Measurements from ENCODE around the gene UGT2A3.
A peak's percentile ranks its signal among the peaks of the same experiment; 100 is the strongest.
"Not testable (repeated sequence)": the region's sequence is repeated elsewhere in the genome, so short reads cannot be mapped to it uniquely, and the experiment has no call there.

The UGT2A3 gene

DNA sequence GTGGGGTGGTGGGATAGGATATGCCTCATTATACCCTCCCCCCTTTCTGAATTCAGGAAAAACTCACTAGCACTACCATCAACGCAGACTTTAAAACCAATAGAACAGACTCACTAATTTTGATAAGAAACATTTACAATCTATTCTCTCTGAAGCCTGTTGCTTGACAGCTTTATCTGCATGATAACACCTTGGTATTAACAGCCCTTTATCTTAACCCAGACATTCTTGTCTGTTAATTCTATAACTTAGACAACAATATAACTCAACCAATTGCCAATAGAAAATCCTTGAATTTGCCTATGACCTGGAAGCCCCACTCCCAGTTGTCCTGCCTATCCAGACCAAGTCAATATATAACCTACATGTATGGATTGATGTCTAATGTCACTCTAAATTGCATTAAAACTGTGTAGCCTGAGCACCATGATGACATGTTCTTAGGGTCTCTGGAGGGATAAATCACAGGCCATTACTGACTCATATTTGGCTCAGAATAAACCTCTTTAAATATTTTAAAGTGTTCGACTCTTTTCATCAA lies 1.5 kb upstream of the UGT2A3 start:
- Histone ChIP-seq H3K9ac (ENCODE audit: low read length) (no peak overlapping the region), H3K4me3 (ENCODE audit: low read length) (no peak overlapping the region), H3K9me3 (ENCODE audit: control insufficient read depth, low read length) (no peaks in the 10 kb centered on the region), H3K36me3 (ENCODE audit: control insufficient read depth, insufficient read depth, low read length, severe bottlenecking) (no peaks in the 10 kb centered on the region), H3K27me3 (replicated peaks; ENCODE audit: control insufficient read depth, insufficient read depth, low read length) (no peaks in the 10 kb centered on the region), H3K4me1 (ENCODE audit: control insufficient read depth, insufficient read depth, low read length) (no peaks in the 10 kb centered on the region)
- DNase-seq (ENCODE audit: low read depth) = no peak

GRCh38 chr4:68951806-68952585 lies 392 bp upstream of the UGT2A3 start:
- Histone ChIP-seq H3K4me1 (ENCODE audit: control insufficient read depth, insufficient read depth, low read length) (no peaks in the 10 kb centered on the region), H3K9me3 (ENCODE audit: control insufficient read depth, low read length) (no peaks in the 10 kb centered on the region), H3K9ac (ENCODE audit: low read length) (no peak overlapping the region), H3K36me3 (ENCODE audit: control insufficient read depth, insufficient read depth, low read length, severe bottlenecking) (no peaks in the 10 kb centered on the region), H3K4me3 (ENCODE audit: low read length) (no peak overlapping the region), H3K27me3 (replicated peaks; ENCODE audit: control insufficient read depth, insufficient read depth, low read length) (no peaks in the 10 kb centered on the region)
- DNase-seq (ENCODE audit: low read depth) = no peak

GRCh38 chr4:68950033-68950432 lies 1.6 kb downstream of the UGT2A3 start:
- no peaks in the 10 kb centered on the region for H3K9me3 ChIP-seq (ENCODE audit: control insufficient read depth, low read length)
- no peak for DNase-seq (ENCODE audit: low read depth)
- H3K9ac ChIP-seq (ENCODE audit: low read length) = no peak overlapping the region
- H3K4me1 ChIP-seq (ENCODE audit: control insufficient read depth, insufficient read depth, low read length) = no peaks in the 10 kb centered on the region
- H3K4me3 ChIP-seq (ENCODE audit: low read length) = no peak overlapping the region
- H3K27me3 ChIP-seq (replicated peaks; ENCODE audit: control insufficient read depth, insufficient read depth, low read length) = no peaks in the 10 kb centered on the region
- no peaks in the 10 kb centered on the region for H3K36me3 ChIP-seq (ENCODE audit: control insufficient read depth, insufficient read depth, low read length, severe bottlenecking)

DNA sequence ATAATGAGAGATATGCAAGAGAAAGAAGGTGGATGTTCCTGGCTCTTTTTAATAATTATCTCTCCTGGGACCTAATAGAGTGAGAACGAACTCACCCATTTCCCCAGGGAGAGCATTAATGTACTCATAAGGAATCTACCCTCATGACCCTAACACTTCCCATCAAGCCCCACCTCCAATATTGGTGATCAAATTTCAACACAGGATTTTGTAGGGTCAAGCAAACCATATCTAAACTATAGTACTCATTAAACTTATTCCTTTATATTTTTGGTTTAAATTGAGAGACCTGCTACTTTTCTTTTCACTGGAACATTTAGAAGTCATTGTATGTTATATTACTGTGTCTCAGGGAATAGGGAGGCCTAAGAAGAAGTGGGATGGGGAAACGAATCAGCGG lies 2.6 kb downstream of the UGT2A3 start:
- H3K9me3 ChIP-seq (ENCODE audit: control insufficient read depth, low read length) = no peaks in the 10 kb centered on the region
- H3K9ac ChIP-seq (ENCODE audit: low read length) = no peak overlapping the region
- H3K4me3 ChIP-seq (ENCODE audit: low read length) = no peak overlapping the region
- DNase-seq (ENCODE audit: low read depth) = no peak
- H3K4me1 ChIP-seq (ENCODE audit: control insufficient read depth, insufficient read depth, low read length) = no peaks in the 10 kb centered on the region
- H3K36me3 ChIP-seq (ENCODE audit: control insufficient read depth, insufficient read depth, low read length, severe bottlenecking) = no peaks in the 10 kb centered on the region
- no peaks in the 10 kb centered on the region for H3K27me3 ChIP-seq (replicated peaks; ENCODE audit: control insufficient read depth, insufficient read depth, low read length)

- no peak overlapping the region for H3K9ac ChIP-seq (ENCODE audit: low read length)
Observed at GRCh38 chr4:68948044-68948743, 3.4 kb downstream of the UGT2A3 start.

DNA sequence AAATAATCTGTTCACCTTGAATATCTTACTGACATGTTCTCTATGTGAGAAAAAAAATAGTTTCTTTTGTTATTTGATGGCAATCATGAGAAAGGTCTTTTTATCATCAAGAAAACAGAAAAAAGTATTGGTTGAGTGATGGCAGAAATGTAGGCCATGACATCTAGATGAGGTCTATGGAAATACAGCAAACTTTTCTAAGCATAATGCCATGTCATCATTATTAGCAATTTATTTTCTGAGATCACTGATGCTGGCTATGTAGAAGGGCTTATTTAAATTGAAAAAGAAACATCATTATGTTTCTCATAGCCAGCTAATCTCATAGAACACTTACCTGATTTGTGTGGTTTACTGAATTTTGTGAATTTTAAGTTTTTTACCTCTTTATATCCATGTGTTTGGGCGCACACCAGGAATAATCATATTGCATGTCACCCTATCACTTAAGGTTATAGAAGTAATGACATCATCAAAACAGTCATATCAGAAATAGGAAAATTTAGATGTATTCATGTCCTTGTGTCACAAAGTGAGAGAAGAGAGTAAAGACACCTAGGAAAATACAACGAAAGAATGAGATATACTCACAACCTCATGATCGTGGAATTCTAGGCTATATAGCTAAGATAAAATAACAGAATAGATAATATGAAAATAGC lies 22.4 kb downstream of the UGT2A3 start:
- H3K4me3 ChIP-seq (ENCODE audit: low read length) = no peak overlapping the region
- no peaks in the 10 kb centered on the region for H3K27me3 ChIP-seq (replicated peaks; ENCODE audit: control insufficient read depth, insufficient read depth, low read length)
- no peak overlapping the region for H3K9ac ChIP-seq (ENCODE audit: low read length)
- no peaks in the 10 kb centered on the region for H3K36me3 ChIP-seq (ENCODE audit: control insufficient read depth, insufficient read depth, low read length, severe bottlenecking)
- DNase-seq (ENCODE audit: low read depth) = no peak
- no peaks in the 10 kb centered on the region for H3K9me3 ChIP-seq (ENCODE audit: control insufficient read depth, low read length)
- H3K4me1 ChIP-seq (ENCODE audit: control insufficient read depth, insufficient read depth, low read length) = no peaks in the 10 kb centered on the region

More at GRCh38 chr4:68948044-68948743, 3.4 kb downstream of the UGT2A3 start:
- no peaks in the 10 kb centered on the region for H3K36me3 ChIP-seq (ENCODE audit: control insufficient read depth, insufficient read depth, low read length, severe bottlenecking)
- no peaks in the 10 kb centered on the region for H3K4me1 ChIP-seq (ENCODE audit: control insufficient read depth, insufficient read depth, low read length)
- H3K27me3 ChIP-seq (replicated peaks; ENCODE audit: control insufficient read depth, insufficient read depth, low read length) = no peaks in the 10 kb centered on the region
- H3K4me3 ChIP-seq (ENCODE audit: low read length) = no peak overlapping the region
- DNase-seq (ENCODE audit: low read depth) = no peak
- no peaks in the 10 kb centered on the region for H3K9me3 ChIP-seq (ENCODE audit: control insufficient read depth, low read length)

DNA sequence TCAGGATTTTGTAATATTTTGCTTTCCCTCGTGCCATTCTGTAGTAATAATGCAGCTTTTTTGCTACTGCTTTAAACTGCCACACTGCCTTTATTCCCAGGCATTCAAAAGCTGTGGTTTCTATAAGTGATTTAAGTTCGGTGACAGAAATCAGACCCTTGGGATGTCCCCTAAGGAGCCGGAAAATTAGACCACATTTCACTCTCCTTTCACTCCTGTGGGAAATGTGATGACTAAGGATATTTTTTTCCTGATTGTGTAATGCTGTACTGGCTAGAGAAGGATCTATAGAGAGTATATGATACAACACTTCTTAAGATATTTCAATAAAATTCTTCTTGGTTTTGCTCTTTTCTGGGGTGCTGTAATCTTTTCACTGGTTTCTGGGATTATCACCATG lies 24.4 kb downstream of the UGT2A3 start:
- H3K27me3 ChIP-seq (replicated peaks; ENCODE audit: control insufficient read depth, insufficient read depth, low read length) = no peaks in the 10 kb centered on the region
- H3K9ac ChIP-seq (ENCODE audit: low read length) = no peak overlapping the region
- peaks cover 2% of the 10 kb centered on the region for H3K9me3 ChIP-seq (ENCODE audit: control insufficient read depth, low read length)
- DNase-seq (ENCODE audit: low read depth) = peak; percentile 3
- H3K4me1 ChIP-seq (ENCODE audit: control insufficient read depth, insufficient read depth, low read length) = no peaks in the 10 kb centered on the region
- no peak overlapping the region for H3K4me3 ChIP-seq (ENCODE audit: low read length)
- no peaks in the 10 kb centered on the region for H3K36me3 ChIP-seq (ENCODE audit: control insufficient read depth, insufficient read depth, low read length, severe bottlenecking)

DNA sequence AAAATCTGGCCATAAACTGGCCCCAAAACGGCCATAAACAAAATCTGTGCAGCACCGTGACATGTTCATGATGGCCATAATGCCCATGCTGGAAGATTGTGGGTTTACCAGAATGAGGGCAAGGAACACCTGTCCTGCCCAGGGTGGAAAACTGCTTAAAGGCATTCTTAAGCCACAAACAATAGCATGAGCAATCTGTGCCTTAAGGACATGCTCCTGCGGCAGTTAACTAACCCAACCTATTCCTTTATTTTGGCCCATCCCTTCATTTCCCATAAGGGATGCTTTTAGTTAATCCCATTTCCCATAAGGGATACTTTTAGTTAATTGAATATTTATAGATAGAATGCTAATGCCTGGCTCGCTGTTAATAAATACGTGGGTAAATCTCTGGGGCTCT lies 29.4 kb downstream of the UGT2A3 start:
- not testable (repeated sequence) for DNase-seq (ENCODE audit: low read depth); H3K4me1 ChIP-seq (ENCODE audit: control insufficient read depth, insufficient read depth, low read length); H3K9me3 ChIP-seq (ENCODE audit: control insufficient read depth, low read length); H3K4me3 ChIP-seq (ENCODE audit: low read length); H3K9ac ChIP-seq (ENCODE audit: low read length); H3K36me3 ChIP-seq (ENCODE audit: control insufficient read depth, insufficient read depth, low read length, severe bottlenecking); H3K27me3 ChIP-seq (replicated peaks; ENCODE audit: control insufficient read depth, insufficient read depth, low read length)

GRCh38 chr4:68921051-68921450 lies 30.6 kb downstream of the UGT2A3 start:
- no peaks in the 10 kb centered on the region for H3K36me3 ChIP-seq (ENCODE audit: control insufficient read depth, insufficient read depth, low read length, severe bottlenecking)
- H3K4me1 ChIP-seq (ENCODE audit: control insufficient read depth, insufficient read depth, low read length) = no peaks in the 10 kb centered on the region
- H3K4me3 ChIP-seq (ENCODE audit: low read length) = no peak overlapping the region
- H3K9ac ChIP-seq (ENCODE audit: low read length) = no peak overlapping the region
- no peak for DNase-seq (ENCODE audit: low read depth)
- H3K9me3 ChIP-seq (ENCODE audit: control insufficient read depth, low read length) = peaks cover 2% of the 10 kb centered on the region
- H3K27me3 ChIP-seq (replicated peaks; ENCODE audit: control insufficient read depth, insufficient read depth, low read length) = no peaks in the 10 kb centered on the region

- Histone ChIP-seq H3K9me3 (ENCODE audit: control insufficient read depth, low read length) (no peaks in the 10 kb centered on the region), H3K4me1 (ENCODE audit: control insufficient read depth, insufficient read depth, low read length) (no peaks in the 10 kb centered on the region), H3K4me3 (ENCODE audit: low read length) (no peak overlapping the region), H3K36me3 (ENCODE audit: control insufficient read depth, insufficient read depth, low read length, severe bottlenecking) (no peaks in the 10 kb centered on the region), H3K27me3 (replicated peaks; ENCODE audit: control insufficient read depth, insufficient read depth, low read length) (no peaks in the 10 kb centered on the region), H3K9ac (ENCODE audit: low read length) (no peak overlapping the region)
- DNase-seq (ENCODE audit: low read depth) = no peak
Observed at GRCh38 chr4:68917016-68917415, 34.6 kb downstream of the UGT2A3 start.

- Histone ChIP-seq H3K27me3 (replicated peaks; ENCODE audit: control insufficient read depth, insufficient read depth, low read length) (no peaks in the 10 kb centered on the region), H3K4me1 (ENCODE audit: control insufficient read depth, insufficient read depth, low read length) (no peaks in the 10 kb centered on the region), H3K36me3 (ENCODE audit: control insufficient read depth, insufficient read depth, low read length, severe bottlenecking) (no peaks in the 10 kb centered on the region), H3K9me3 (ENCODE audit: control insufficient read depth, low read length) (no peaks in the 10 kb centered on the region), H3K4me3 (ENCODE audit: low read length) (no peak overlapping the region), H3K9ac (ENCODE audit: low read length) (no peak overlapping the region)
- no peak for DNase-seq (ENCODE audit: low read depth)
Observed at GRCh38 chr4:68912807-68913206, 38.8 kb downstream of the UGT2A3 start.
